SK-N-SH (cell line): ENCODE results near the gene DES.
"Not testable (repeated sequence)": the region's sequence is repeated elsewhere in the genome, so short reads cannot be mapped to it uniquely, and the experiment has no call there.

Experiments
- FOXJ3 ChIP-seq: sonication (generic); formaldehyde crosslinking; IDR thresholded peaks from 2 replicates; pipeline ENCODE4 v1.5.1; 2020; ENCODE audit warnings: mild to moderate bottlenecking, missing genetic modification reagents
- GATA2 ChIP-seq: sonication (generic); formaldehyde crosslinking; IDR thresholded peaks from 2 replicates; pipeline ENCODE4 v1.5.0; 2020; ENCODE audit warnings: mild to moderate bottlenecking, missing genetic modification reagents
- MEF2A ChIP-seq: IDR thresholded peaks from 2 replicates; pipeline ENCODE4 v1.4.0; 2012; ENCODE audit warnings: low read depth, borderline replicate concordance
- POLR2AphosphoS5 ChIP-seq: IDR thresholded peaks from 2 replicates; pipeline ENCODE4 v1.6.1; 2012; ENCODE audit warnings: low read depth, low read length
- RFX5 ChIP-seq: IDR thresholded peaks from 2 replicates; pipeline ENCODE4 v1.6.1; 2012; ENCODE audit warnings: mild to moderate bottlenecking, improper control_type of control experiment, low read length
- TAF1 ChIP-seq: IDR thresholded peaks from 2 replicates; pipeline ENCODE4 v1.6.1; 2012; ENCODE audit warnings: low read depth, mild to moderate bottlenecking, low read length, moderate library complexity, borderline replicate concordance
- TCF12 ChIP-seq: IDR thresholded peaks from 2 replicates; pipeline ENCODE4 v1.4.0; 2012
- TEAD4 ChIP-seq: IDR thresholded peaks from 2 replicates; pipeline ENCODE4 v1.4.0; 2012; ENCODE audit warnings: mild to moderate bottlenecking, borderline replicate concordance; ENCODE audit not compliant: insufficient read depth
- TF ChIP-seq, protein P1 (sequence below): fragments of 200-600 bp; sonication (generic); IDR thresholded peaks from 2 replicates; pipeline ENCODE4 v1.6.1; 2017; ENCODE audit warnings: antibody characterized with exemption, mild to moderate bottlenecking, moderate library complexity
- TF ChIP-seq, protein P2 (sequence below): IDR thresholded peaks from 2 replicates; pipeline ENCODE4 v1.6.1; 2012; ENCODE audit warnings: mild to moderate bottlenecking, low read depth, low read length, moderate library complexity

DNA sequence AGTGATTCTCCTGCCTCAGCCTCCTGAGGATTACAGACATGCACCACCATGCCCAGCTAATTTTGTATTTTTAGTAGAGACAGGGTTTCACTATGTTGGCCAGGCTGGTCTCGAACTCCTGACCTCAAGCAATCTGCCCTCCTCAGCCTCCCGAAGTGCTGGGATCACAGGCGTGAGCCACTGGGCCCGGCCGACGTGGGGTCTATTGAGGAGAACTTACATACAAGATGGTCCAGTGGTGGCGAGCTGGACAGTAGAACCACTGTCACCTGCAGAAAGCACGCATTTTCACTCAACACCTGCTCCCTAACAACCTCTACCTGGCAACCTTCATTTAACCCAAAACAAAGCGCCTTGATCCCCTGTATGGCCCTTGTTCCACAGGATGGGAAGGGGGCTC lies 23.1 kb upstream of the DES start:
- TF ChIP-seq, protein P1, sequence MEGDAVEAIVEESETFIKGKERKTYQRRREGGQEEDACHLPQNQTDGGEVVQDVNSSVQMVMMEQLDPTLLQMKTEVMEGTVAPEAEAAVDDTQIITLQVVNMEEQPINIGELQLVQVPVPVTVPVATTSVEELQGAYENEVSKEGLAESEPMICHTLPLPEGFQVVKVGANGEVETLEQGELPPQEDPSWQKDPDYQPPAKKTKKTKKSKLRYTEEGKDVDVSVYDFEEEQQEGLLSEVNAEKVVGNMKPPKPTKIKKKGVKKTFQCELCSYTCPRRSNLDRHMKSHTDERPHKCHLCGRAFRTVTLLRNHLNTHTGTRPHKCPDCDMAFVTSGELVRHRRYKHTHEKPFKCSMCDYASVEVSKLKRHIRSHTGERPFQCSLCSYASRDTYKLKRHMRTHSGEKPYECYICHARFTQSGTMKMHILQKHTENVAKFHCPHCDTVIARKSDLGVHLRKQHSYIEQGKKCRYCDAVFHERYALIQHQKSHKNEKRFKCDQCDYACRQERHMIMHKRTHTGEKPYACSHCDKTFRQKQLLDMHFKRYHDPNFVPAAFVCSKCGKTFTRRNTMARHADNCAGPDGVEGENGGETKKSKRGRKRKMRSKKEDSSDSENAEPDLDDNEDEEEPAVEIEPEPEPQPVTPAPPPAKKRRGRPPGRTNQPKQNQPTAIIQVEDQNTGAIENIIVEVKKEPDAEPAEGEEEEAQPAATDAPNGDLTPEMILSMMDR = not testable (repeated sequence)
- TF ChIP-seq, protein P2, sequence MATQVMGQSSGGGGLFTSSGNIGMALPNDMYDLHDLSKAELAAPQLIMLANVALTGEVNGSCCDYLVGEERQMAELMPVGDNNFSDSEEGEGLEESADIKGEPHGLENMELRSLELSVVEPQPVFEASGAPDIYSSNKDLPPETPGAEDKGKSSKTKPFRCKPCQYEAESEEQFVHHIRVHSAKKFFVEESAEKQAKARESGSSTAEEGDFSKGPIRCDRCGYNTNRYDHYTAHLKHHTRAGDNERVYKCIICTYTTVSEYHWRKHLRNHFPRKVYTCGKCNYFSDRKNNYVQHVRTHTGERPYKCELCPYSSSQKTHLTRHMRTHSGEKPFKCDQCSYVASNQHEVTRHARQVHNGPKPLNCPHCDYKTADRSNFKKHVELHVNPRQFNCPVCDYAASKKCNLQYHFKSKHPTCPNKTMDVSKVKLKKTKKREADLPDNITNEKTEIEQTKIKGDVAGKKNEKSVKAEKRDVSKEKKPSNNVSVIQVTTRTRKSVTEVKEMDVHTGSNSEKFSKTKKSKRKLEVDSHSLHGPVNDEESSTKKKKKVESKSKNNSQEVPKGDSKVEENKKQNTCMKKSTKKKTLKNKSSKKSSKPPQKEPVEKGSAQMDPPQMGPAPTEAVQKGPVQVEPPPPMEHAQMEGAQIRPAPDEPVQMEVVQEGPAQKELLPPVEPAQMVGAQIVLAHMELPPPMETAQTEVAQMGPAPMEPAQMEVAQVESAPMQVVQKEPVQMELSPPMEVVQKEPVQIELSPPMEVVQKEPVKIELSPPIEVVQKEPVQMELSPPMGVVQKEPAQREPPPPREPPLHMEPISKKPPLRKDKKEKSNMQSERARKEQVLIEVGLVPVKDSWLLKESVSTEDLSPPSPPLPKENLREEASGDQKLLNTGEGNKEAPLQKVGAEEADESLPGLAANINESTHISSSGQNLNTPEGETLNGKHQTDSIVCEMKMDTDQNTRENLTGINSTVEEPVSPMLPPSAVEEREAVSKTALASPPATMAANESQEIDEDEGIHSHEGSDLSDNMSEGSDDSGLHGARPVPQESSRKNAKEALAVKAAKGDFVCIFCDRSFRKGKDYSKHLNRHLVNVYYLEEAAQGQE = not testable (repeated sequence)
- not testable (repeated sequence) for TF ChIP-seq POLR2AphosphoS5; TCF12; TEAD4; FOXJ3; MEF2A; RFX5; GATA2 (CRISPR knock-in tag); TAF1
